ENCODE results near the gene PLPPR2. TPM values are rescaled to one million over a fixed set of nuclear protein-coding genes. Genes with fewer than 3 reads are reported as not detected.
"Not testable (repeated sequence)": the region's sequence is repeated elsewhere in the genome, so short reads cannot be mapped to it uniquely, and the experiment has no call there.

The PLPPR2 gene, protein sequence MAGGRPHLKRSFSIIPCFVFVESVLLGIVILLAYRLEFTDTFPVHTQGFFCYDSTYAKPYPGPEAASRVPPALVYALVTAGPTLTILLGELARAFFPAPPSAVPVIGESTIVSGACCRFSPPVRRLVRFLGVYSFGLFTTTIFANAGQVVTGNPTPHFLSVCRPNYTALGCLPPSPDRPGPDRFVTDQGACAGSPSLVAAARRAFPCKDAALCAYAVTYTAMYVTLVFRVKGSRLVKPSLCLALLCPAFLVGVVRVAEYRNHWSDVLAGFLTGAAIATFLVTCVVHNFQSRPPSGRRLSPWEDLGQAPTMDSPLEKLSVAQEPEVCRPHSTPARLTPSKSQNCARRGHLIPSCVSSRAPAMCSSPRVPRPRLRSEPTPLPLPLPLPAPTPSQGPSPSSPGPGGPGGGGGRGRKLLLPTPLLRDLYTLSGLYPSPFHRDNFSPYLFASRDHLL
- 1 to 10 TPM; 2.1 to 2.2 TPM for total RNA-seq

DNA sequence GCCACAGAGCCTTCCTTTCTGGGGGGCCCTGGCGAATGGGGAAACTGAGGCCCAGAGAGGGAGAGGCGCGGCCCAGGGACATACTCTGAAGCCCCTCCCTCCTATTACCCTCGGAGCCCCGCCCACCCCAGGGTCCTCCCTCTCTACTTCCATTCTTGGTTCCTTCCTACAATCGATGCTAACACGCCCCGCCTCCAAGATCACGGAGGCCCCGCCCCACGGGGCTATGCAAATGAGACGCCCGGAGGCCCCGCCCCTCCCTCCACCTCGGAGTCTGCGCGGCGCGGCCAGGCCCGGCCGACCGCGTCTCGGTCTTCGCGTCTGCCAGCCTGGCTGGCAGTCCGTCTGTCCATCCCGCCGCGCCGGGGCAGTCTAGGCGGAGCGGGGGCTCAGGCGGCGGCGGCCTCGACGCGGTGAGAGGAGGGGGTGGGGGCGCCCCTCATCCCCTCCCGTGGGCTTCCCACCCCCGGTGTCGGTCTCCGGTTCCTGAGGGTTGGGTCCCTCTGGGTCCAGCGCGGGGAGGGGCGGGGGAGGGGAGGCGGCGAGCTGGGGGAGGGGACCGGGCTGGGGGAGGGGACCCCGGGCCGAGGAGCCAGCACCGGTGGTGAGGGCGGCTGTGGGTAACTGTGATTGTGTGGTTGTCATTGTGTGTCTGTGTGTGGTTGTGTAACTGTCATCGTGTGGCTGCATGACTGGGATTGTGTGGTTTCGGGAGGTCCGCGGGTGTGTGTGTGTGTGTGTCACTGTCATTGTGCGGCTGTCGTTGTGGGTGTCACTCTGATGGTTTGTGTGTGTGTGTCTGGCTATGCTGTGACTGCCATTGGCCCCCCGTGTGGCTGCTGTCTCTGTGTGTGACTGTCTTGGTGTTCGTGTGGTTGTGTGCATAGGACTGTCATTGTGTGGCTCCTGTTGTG lies at the start of gene PLPPR2:
Gene PLPPR2, plus strand, starts transcription at position 273 of the 914 bp plus-strand sequence. CDS start 2,242 bp downstream, outside the sequence.
- Mint-ChIP-seq H3K27ac (peak within 1 kb of the TSS; percentile 23), H3K4me3 (peak within 1 kb of the TSS; percentile 43), H3K9me3 (ENCODE audit: low read depth) (no peaks in the 10 kb centered on the region), H3K36me3 (ENCODE audit: low read depth) (no peaks in the 10 kb centered on the region), H3K4me1 (peaks cover 7% of the 10 kb centered on the region), H3K27me3 (peaks cover 13% of the 10 kb centered on the region)
- DNase-seq, result peak; percentile 92
- ChIA-PET CTCF (no interaction called here), POLR2A (no interaction called here)
- intact Hi-C loops (cut with DNase I, micrococcal nuclease), result loop anchor here (1.0 kb wide), 5 partner anchors 9 to 158 kb away; partner anchors contain the start of genes CCDC159 (in 2 of the 2), TMEM205 (in 2 of the 2), KANK2 (in 1 of the 2) and RAB3D (in 1 of the 2)
- ATAC-seq, result peak; percentile 95

DNA sequence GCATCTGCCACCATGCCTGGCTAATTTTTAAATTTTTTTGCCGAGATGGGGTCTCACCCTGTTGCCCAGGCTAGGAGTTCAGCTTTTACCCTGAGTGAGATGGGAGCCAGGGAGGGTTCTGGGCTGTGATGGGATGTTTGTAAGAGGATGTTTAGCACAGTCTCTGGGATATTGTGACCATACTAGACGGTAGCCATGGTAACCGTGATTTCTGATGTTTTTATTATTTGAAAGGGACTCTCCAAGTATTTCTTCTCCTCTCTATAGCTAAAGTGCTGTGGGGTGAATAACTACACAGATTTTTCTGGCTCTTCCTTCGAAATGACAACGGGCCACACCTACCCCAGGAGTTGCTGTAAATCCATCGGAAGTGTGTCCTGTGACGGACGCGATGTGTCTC lies 48.9 kb upstream of the PLPPR2 start:
- H3K4me3 Mint-ChIP-seq, result no peak overlapping the region
- DNase-seq (no peak), ATAC-seq (no peak)
- no peaks in the 10 kb centered on the region for H3K4me1 Mint-ChIP-seq
- no peaks in the 10 kb centered on the region for H3K36me3 Mint-ChIP-seq (ENCODE audit: low read depth)
- intact Hi-C loops (cut with DNase I, micrococcal nuclease), result no loop called here
- ChIA-PET CTCF (interaction anchor here (1.5 kb wide), 1 partner anchor 12 kb away, joined by 3 read pairs; no protein-coding TSS in a partner anchor), POLR2A (no interaction called here)
- no peaks in the 10 kb centered on the region for H3K9me3 Mint-ChIP-seq (ENCODE audit: low read depth)
- H3K27me3 Mint-ChIP-seq, result no peaks in the 10 kb centered on the region
- no peak overlapping the region for H3K27ac Mint-ChIP-seq

DNA sequence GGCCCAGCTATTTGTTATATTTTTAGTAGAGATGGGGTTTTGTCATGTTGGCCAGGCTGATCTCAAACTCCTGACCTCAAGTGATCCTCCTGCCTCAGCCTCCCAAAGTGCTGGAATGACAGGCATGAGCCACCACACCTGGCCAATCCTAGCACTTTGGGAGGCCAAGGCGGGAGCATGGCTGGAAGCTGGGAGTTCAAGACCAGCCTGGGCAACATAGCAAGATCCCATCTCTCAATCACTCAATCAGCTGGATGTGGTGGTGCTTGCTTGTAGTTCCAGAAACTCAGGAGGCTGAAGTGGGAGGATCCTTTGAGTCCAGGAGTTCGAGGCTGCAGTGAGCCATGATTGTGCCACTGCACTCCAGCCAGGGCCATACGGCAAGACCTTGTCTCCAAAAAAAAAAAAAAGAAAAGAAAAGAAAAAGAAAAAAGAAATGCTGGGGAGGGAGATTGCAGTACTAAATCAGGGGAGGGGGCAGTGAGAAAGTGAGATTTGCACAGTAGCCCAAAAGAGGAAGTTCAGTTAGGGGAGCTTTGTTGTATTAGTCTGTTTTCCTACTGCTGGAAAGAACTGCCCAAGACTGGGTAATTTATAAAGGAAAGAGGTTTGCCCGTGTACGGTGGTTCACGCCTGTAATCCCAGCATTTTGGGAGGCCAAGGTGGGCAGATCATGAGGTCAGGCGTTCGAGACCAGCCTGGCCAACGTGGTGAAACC lies 34.8 kb upstream of the PLPPR2 start:
- DNase-seq; H3K4me3 Mint-ChIP-seq; ATAC-seq; H3K27ac Mint-ChIP-seq; intact Hi-C loops (cut with DNase I, micrococcal nuclease); H3K9me3 Mint-ChIP-seq (ENCODE audit: low read depth); H3K36me3 Mint-ChIP-seq (ENCODE audit: low read depth); POLR2A ChIA-PET: not testable (repeated sequence)
- peaks cover 15% of the 10 kb centered on the region for H3K4me1 Mint-ChIP-seq
- CTCF ChIA-PET, result interaction anchor here (0.7 to 0.9 kb wide), 2 partner anchors 63 to 107 kb away, joined by 3 to 4 read pairs; no protein-coding TSS in a partner anchor
- H3K27me3 Mint-ChIP-seq, result peaks cover 12% of the 10 kb centered on the region

DNA sequence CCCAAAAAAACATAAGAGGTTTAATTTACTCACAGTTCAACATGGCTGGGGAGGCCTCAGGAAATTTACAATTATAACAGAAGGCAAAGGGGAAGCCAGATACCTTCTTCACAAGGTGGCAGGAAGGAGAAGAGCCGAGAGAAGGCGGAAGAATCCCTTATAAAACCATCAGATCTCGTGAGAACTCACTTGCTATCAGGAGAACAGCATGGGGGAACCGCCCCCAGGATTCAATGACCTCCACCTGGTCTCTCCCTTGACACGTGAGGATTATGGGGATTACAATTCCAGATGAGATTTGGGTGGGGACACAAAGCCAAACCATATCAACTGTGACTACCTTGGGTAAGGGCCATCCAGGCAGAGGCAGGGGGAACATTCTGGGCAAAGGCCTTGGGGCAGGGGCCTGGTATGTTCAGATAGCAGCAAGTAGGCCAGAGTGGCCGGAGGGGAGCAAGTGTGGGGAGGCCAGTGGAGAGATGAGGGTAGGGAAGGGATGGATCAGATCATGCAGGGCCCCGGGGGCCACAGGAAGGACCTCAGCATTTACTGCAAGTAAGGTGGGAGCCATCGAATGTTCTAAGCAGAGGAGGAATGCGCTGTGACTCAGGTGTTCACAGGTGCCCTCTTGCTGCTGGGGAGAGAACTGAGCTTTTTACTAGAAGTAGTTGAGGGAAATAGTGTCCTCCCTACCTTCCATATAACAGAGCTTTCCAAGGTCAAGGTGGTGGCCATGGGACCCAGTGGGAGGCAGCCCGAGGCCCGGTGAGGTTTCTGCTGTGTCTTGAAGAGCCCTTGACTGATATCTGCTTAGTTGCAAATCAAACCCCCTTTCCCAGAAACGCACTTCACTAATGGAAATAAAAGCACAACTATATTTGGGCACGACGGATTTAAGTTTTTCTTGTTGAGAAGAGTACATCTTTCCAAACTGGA lies 33.8 kb upstream of the PLPPR2 start:
- Mint-ChIP-seq H3K4me1 (peaks cover 15% of the 10 kb centered on the region), H3K27me3 (peaks cover 12% of the 10 kb centered on the region), H3K4me3 (no peak overlapping the region), H3K36me3 (ENCODE audit: low read depth) (no peaks in the 10 kb centered on the region), H3K9me3 (ENCODE audit: low read depth) (no peaks in the 10 kb centered on the region), H3K27ac (no peak overlapping the region)
- DNase-seq, result peak; percentile 13
- no peak for ATAC-seq
- intact Hi-C loops (cut with DNase I, micrococcal nuclease), result no loop called here
- ChIA-PET POLR2A (no interaction called here), CTCF (interaction anchor here (0.6 to 0.8 kb wide), 3 partner anchors 107 to 229 kb away, joined by 3 read pairs; partner anchors contain the start of gene PRKCSH)

DNA sequence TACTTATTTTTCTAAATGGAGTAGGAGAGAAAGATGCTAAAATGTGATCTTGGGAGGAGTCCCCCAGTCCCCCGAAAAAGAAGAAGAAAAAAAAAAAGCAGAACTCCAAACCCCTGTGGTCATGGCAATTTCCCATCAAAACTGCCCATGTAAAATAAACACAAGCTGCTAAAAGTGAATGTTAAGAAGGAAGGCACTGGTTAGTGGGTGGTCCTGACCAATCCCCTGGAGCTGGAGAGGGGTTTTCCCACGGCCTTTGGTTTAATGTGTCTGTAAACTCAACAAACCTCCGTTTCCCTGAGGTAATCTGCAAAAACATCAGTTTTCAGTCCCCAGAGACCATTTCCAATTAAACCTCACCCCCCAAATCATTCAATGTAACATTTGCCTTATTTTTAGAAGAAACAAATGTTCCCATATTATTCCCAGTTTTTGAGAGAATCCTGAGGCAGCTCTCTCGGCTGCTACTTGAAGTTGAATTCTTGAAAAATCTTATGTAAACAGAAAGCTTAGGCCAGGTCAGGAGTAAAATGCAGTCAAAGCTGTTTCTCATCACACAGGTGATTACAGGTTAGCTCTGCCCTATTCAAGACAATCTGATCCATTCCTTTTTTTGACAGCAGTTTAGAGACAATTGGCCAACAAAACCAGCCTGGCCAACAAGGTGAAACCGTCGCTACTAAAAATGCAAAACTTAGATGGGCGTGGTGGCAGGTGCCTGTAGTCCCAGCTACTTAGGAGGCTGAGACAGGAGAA lies 32.8 kb upstream of the PLPPR2 start:
- no peak overlapping the region for H3K4me3 Mint-ChIP-seq
- intact Hi-C loops (cut with DNase I, micrococcal nuclease), result no loop called here
- ATAC-seq (no peak), DNase-seq (no peak)
- peaks cover 12% of the 10 kb centered on the region for H3K27me3 Mint-ChIP-seq
- no peaks in the 10 kb centered on the region for H3K9me3 Mint-ChIP-seq (ENCODE audit: low read depth)
- CTCF ChIA-PET, result interaction anchor here (0.6 to 1.0 kb wide), 4 partner anchors 58 to 203 kb away, joined by 3 to 4 read pairs (median 4); no protein-coding TSS in a partner anchor
- H3K4me1 Mint-ChIP-seq, result peaks cover 15% of the 10 kb centered on the region
- POLR2A ChIA-PET, result no interaction called here
- H3K36me3 Mint-ChIP-seq (ENCODE audit: low read depth), result no peaks in the 10 kb centered on the region
- no peak overlapping the region for H3K27ac Mint-ChIP-seq

DNA sequence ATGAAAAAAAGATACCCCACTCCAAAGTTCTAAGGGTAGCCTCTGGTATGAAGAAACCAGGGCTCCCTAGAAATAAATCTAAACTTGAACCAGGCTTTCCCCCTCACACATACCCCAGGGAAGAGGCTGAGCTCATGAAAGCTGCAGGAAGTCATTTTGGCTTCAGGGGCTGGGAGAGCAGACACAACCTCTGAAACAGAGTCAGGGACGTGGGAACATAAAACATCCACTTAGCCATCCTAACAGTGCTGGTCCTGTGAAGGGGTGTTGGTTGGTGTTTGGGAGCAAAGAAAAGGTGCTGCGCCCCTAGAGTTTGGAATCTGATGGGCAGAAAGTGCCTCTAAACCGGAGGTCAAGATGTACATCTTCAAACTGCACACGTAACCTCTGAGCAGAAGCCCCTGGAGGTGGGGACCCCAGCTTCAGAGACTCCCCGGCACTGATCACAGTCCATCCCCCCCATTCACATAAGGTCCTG lies 31.6 kb upstream of the PLPPR2 start:
- intact Hi-C loops (cut with DNase I, micrococcal nuclease), result no loop called here
- no peaks in the 10 kb centered on the region for H3K36me3 Mint-ChIP-seq (ENCODE audit: low read depth)
- H3K27ac Mint-ChIP-seq, result peak overlapping the region; percentile 88
- H3K27me3 Mint-ChIP-seq, result peaks cover 10% of the 10 kb centered on the region
- POLR2A ChIA-PET, result no interaction called here
- H3K4me3 Mint-ChIP-seq, result peak overlapping the region; percentile 59
- ATAC-seq (peak; percentile 21), DNase-seq (no peak)
- peaks cover 15% of the 10 kb centered on the region for H3K4me1 Mint-ChIP-seq
- CTCF ChIA-PET, result interaction anchor here (0.7 kb wide), 1 partner anchor 35 kb away, joined by 4 read pairs; no protein-coding TSS in a partner anchor
- no peaks in the 10 kb centered on the region for H3K9me3 Mint-ChIP-seq (ENCODE audit: low read depth)

DNA sequence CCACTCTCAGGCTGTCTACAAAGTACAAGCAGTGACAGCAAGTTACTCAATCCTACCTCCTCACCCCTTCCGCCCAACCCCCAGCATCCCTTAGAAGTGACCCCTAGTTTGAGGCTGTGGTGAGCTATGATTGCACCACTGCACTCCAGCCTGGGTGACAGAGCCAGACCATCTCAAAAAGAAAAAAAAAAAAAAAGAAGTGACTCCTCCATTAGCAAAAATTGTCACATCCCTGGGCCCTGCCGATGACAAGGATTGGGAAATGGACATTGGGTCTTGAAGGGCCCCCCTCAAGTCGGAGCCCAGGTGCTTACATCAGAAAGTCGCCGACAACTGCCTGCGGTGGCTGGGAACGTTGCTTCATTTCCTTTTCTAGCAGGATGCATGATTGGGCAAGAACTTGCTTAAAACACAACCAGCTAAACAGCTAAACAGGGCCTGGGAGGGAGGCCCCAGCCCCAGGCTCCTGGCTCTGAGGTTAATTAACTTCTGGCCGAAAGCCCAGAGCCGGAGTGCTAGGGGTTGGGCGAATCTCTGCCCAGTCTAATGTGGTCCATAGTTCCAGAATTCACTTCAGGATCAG lies 31.1 kb upstream of the PLPPR2 start:
- peak; percentile 70 for DNase-seq
- ChIA-PET POLR2A (interaction anchor here (0.6 kb wide), 1 partner anchor 128 kb away, joined by 6 read pairs; no protein-coding TSS in a partner anchor), CTCF (no interaction called here)
- intact Hi-C loops (cut with DNase I, micrococcal nuclease), result no loop called here
- ATAC-seq, result peak; percentile 78
- no peaks in the 10 kb centered on the region for H3K36me3 Mint-ChIP-seq (ENCODE audit: low read depth)
- peaks cover 9% of the 10 kb centered on the region for H3K27me3 Mint-ChIP-seq
- H3K4me1 Mint-ChIP-seq, result peaks cover 15% of the 10 kb centered on the region
- H3K4me3 Mint-ChIP-seq, result peak overlapping the region; percentile 59
- H3K27ac Mint-ChIP-seq, result peak overlapping the region; percentile 88
- H3K9me3 Mint-ChIP-seq (ENCODE audit: low read depth), result no peaks in the 10 kb centered on the region

DNA sequence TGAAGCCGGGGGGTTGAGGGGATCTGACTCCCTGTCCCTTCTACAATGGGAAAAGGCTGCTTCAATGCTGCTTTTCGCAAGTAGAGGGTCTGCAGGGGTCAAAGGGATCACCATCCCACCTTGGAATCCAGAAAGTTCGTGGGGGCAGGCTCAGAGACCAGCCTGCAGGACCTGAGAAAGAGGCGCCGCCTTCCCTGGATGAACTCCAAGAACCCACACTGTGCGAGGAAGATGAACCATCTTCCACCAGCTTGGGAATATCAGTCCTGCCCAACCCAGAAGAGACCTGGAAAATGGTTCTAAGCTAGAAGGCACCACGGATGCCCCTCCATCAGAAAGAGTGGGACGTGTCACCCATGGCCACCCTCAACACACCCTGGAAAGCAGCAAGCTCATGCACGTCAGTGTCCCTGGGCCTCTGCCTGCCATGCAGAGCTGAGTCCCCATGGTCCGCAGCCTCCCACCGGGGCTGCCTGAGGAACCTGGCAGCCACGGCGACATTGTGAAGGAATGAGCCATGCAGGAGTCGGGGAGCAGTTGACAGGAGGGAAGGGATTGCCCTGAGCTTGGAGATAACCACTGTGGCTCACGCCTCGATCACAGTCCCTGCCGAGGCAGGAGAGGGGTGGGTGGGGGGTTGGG lies 30.4 kb upstream of the PLPPR2 start:
- no peak for DNase-seq
- H3K4me3 Mint-ChIP-seq, result no peak overlapping the region
- ChIA-PET POLR2A (interaction anchor here (0.6 kb wide), 1 partner anchor 127 kb away, joined by 6 read pairs; no protein-coding TSS in a partner anchor), CTCF (no interaction called here)
- intact Hi-C loops (cut with DNase I, micrococcal nuclease), result no loop called here
- H3K27ac Mint-ChIP-seq, result peak overlapping the region; percentile 88
- H3K36me3 Mint-ChIP-seq (ENCODE audit: low read depth), result no peaks in the 10 kb centered on the region
- no peak for ATAC-seq
- peaks cover 9% of the 10 kb centered on the region for H3K27me3 Mint-ChIP-seq
- peaks cover 15% of the 10 kb centered on the region for H3K4me1 Mint-ChIP-seq
- no peaks in the 10 kb centered on the region for H3K9me3 Mint-ChIP-seq (ENCODE audit: low read depth)

DNA sequence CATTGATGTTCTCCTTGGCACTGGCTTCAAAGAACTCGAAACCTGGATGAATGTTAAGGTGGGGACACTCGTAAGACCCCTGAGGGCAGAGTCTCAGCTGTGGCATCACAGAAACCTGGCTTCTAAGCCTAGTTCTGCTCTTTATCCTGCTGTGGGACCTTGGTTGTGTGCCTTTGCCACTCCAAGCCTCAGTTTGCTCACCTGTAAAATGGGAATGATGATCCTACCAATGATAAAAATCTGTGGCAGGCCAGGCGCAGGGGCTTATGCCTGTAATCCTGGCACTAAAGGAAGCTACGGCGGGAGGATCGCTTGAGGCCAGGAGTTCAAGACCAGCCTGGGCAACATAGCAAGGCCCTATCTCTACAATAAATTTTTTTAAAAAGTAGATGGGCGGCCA lies 29.7 kb upstream of the PLPPR2 start:
- intact Hi-C loops (cut with DNase I, micrococcal nuclease), result no loop called here
- Mint-ChIP-seq H3K27ac (no peak overlapping the region), H3K4me3 (no peak overlapping the region), H3K36me3 (ENCODE audit: low read depth) (no peaks in the 10 kb centered on the region), H3K9me3 (ENCODE audit: low read depth) (no peaks in the 10 kb centered on the region), H3K4me1 (peaks cover 15% of the 10 kb centered on the region), H3K27me3 (peaks cover 8% of the 10 kb centered on the region)
- ATAC-seq, result no peak
- DNase-seq, result no peak
- CTCF ChIA-PET, result no interaction called here
- POLR2A ChIA-PET, result no interaction called here

All from activated CD4-positive, alpha-beta T cell treated with anti-CD3 and anti-CD28 coated beads for 36 hours (primary cell).